GM12878 (cell line): ENCODE data around the gene UVSSA. TPM values are rescaled to one million over a fixed set of nuclear protein-coding genes. Genes with fewer than 3 reads are reported as not detected.

Source experiments
- ATAC-seq: fragments of 200-7000 bp; cut with Tn5 transposase; 3 replicates; pipeline ENCODE4 v1.9.1; 2020; ENCODE audit warnings: mild to moderate bottlenecking, moderate library complexity
- BruUV-seq: library from RNA; stranded (reverse); fragments of 400-500 nt; replicated peaks from 2 replicates; lab custom pipeline; 2021; lab: Mats Ljungman, UMichigan
- CTCF ChIA-PET: fragments of 300-600 bp; sonication (Branson Sonifier 250); formaldehyde crosslinking; extraction: SDS; loops from one replicate; lab custom pipeline; 2021; ENCODE audit warnings: inconsistent platforms; lab: Yijun Ruan, JAX
- POLR2A ChIA-PET: fragments of 350-600 bp; formaldehyde crosslinking; extraction: SDS; loops from one replicate; lab custom pipeline; 2021; ENCODE audit warnings: inconsistent platforms; lab: Charles Lee
- RAD21 ChIA-PET: fragments of 300-600 bp; sonication (Branson Sonifier 250); formaldehyde crosslinking; loops from one replicate; lab custom pipeline; 2023; ENCODE audit warnings: antibody characterized with exemption; ENCODE audit not compliant: unreplicated experiment; lab: Charles Lee
- SMC1A ChIA-PET: fragments of 300-600 bp; sonication (Branson Sonifier 250); formaldehyde crosslinking; loops from one replicate; lab custom pipeline; 2023; ENCODE audit not compliant: unreplicated experiment, uncharacterized antibody; lab: Charles Lee
- DNase-seq: peaks from one replicate; pipeline ENCODE4 v3.0.0-alpha.2; 2011; ENCODE audit warnings: low read depth, low spot score
- FAIRE-seq: peaks from 3 replicates; lab custom pipeline; 2011; peaks lifted over from hg19 to GRCh38; lab: Jason Lieb, UNC
- H2AFZ ChIP-seq: 2 replicates; pipeline ENCODE4 v1.6.0; 2011; ENCODE audit warnings: low read depth, low read length, control low read depth; ENCODE audit not compliant: control insufficient read depth
- H3K27ac ChIP-seq: 2 replicates; pipeline ENCODE4 v1.5.1; 2011; ENCODE audit warnings: control low read depth; ENCODE audit not compliant: control insufficient read depth, insufficient read depth
- H3K27me3 ChIP-seq, 2 experiments: replicated peaks in 1 of 2; 2 replicates each; pipeline versions ENCODE4 v1.6.0 to v1.6.1; 2011; ENCODE audit warnings: low read length in 1 of 2; ENCODE audit not compliant: control insufficient read depth in 2 of 2, insufficient read depth in 2 of 2
- H3K36me3 ChIP-seq, 2 experiments: 2 replicates each; pipeline ENCODE4 v1.5.1; 2011; ENCODE audit warnings: low read length in 1 of 2; ENCODE audit not compliant: control insufficient read depth in 2 of 2, insufficient read depth in 2 of 2
- H3K4me1 ChIP-seq: 2 replicates; pipeline ENCODE4 v1.6.1; 2011; ENCODE audit warnings: mild to moderate bottlenecking, low read length, moderate library complexity, mixed read lengths; ENCODE audit not compliant: control insufficient read depth, insufficient read depth
- H3K4me2 ChIP-seq: 2 replicates; pipeline ENCODE4 v1.6.0; 2011; ENCODE audit warnings: control low read depth; ENCODE audit not compliant: control insufficient read depth, insufficient read depth
- H3K4me3 ChIP-seq: fragments of 200-600 bp; sonication (generic); 2 replicates; pipeline ENCODE4 v1.5.1; 2016
- H3K79me2 ChIP-seq: 2 replicates; pipeline ENCODE4 v1.6.0; 2011; ENCODE audit warnings: low read length; ENCODE audit not compliant: control insufficient read depth, insufficient read depth
- H3K9ac ChIP-seq: 2 replicates; pipeline ENCODE4 v1.8.0; 2011; ENCODE audit warnings: low read length, control low read depth, mixed read lengths; ENCODE audit not compliant: control insufficient read depth, insufficient read depth
- H3K9me3 ChIP-seq: replicated peaks from 3 replicates; pipeline ENCODE4 v1.5.1; 2011; ENCODE audit warnings: mild to moderate bottlenecking, low read length; ENCODE audit not compliant: control insufficient read depth, insufficient read depth
- H4K20me1 ChIP-seq: 2 replicates; pipeline ENCODE4 v1.6.0; 2011; ENCODE audit not compliant: control insufficient read depth, insufficient read depth
- BHLHE40 ChIP-seq, 2 experiments: fragments of 450-650 bp in 1 of 2; IDR thresholded peaks; 2 replicates each; pipeline ENCODE4 v1.6.1; 2011 to 2017; ENCODE audit warnings: low read depth in 2 of 2, borderline replicate concordance in 1 of 2, improper control_type of control experiment in 1 of 2, low read length in 1 of 2, mild to moderate bottlenecking in 1 of 2
- BRCA1 ChIP-seq: IDR thresholded peaks from 2 replicates; pipeline ENCODE4 v1.6.1; 2011; ENCODE audit warnings: low read depth, low read length, improper control_type of control experiment
- CHD4 ChIP-seq: fragments of 200-600 bp; sonication (generic); IDR thresholded peaks from 2 replicates; pipeline ENCODE4 v1.6.1; 2016; ENCODE audit warnings: mild to moderate bottlenecking
- KAT2A ChIP-seq: conservative IDR thresholded peaks from 2 replicates; pipeline ENCODE4 v1.6.1; 2011; ENCODE audit warnings: low read depth, low read length; ENCODE audit not compliant: control insufficient read depth
- MEF2B ChIP-seq: fragments of 450-650 bp; IDR thresholded peaks from 2 replicates; pipeline ENCODE4 v1.6.1; 2018; ENCODE audit warnings: mild to moderate bottlenecking, moderate library complexity; ENCODE audit not compliant: partially characterized antibody, poor library complexity, severe bottlenecking
- NR2C1 ChIP-seq: fragments of 450-650 bp; IDR thresholded peaks from 2 replicates; pipeline ENCODE4 v1.6.1; 2017; ENCODE audit warnings: antibody characterized with exemption, mild to moderate bottlenecking, moderate library complexity
- NRF1 ChIP-seq: conservative IDR thresholded peaks from 2 replicates; pipeline ENCODE4 v1.6.1; 2011; ENCODE audit warnings: mild to moderate bottlenecking, low read depth, low read length, improper control_type of control experiment
- POU2F2 ChIP-seq: IDR thresholded peaks from 3 replicates; pipeline ENCODE4 v1.6.1; 2011; ENCODE audit warnings: low read depth, mild to moderate bottlenecking, low read length, borderline replicate concordance
- RELA ChIP-seq: fragments of 450-650 bp; IDR thresholded peaks from 2 replicates; pipeline ENCODE4 v1.8.0; 2014; ENCODE audit warnings: borderline replicate concordance; ENCODE audit not compliant: partially characterized antibody
- SMAD1 ChIP-seq: fragments of 450-650 bp; IDR thresholded peaks from 2 replicates; pipeline ENCODE4 v1.6.1; 2018; ENCODE audit warnings: mild to moderate bottlenecking, low read depth; ENCODE audit not compliant: partially characterized antibody
- WGBS: methylation state at CpG from one replicate; pipeline ENCODE4 v1.1.6; 2016; ENCODE audit warnings: low lambda C conversion rate; ENCODE audit not compliant: insufficient replicate concordance, insufficient coverage; ENCODE audit errors: missing lambda C conversion rate; 5-methylcytosine and 5-hydroxymethylcytosine counted together
- in situ Hi-C: fragments of 300-500 bp; cut with MboI; formaldehyde crosslinking; loops from 9 replicates; pipeline ENCODE4 v1.14.3; 2018; ENCODE audit warnings: mixed read lengths
- intact Hi-C: fragments of 100-400 bp; cut with micrococcal nuclease; formaldehyde crosslinking; loops from one replicate; pipeline ENCODE4 v1.14.2; 2022; ENCODE audit not compliant: unreplicated experiment
- polyA plus RNA-seq, 11 experiments: library from polyadenylated mRNA; depleted of rRNA in 4 of 11; unstranded in 6 of 11; stranded (reverse) in 5 of 11; fragments of >200 nt; fragmentation: Nextera tagmentation in 4 of 11; fragmentation: Illumina TruSeq in 1 of 11; extraction: Ambion mirVana in 4 of 11; extraction: Trizol in 1 of 11; gene quantifications; 1 replicate in 1 of 11; 2 replicates in 10 of 11; pipeline versions ENCODE4 v1.2.1 to v1.2.3, GENCODE V29; 2011 to 2016; ENCODE audit warnings: inconsistent platforms in 2 of 11, missing spikeins in 2 of 11, low read depth in 1 of 11
- total RNA-seq, 4 experiments: library from RNA; depleted of rRNA in 3 of 4; stranded (reverse); fragments of >200 nt in 3 of 4; fragmentation: Illumina TruSeq in 1 of 4; extraction: Trizol in 1 of 4; gene quantifications; 2 replicates each; pipeline versions ENCODE4 v1.2.1 to v1.2.3, GENCODE V29; 2013 to 2021
- TF ChIP-seq, protein P1 (sequence below): fragments of 450-650 bp; IDR thresholded peaks from 2 replicates; pipeline ENCODE4 v1.6.1; 2017; ENCODE audit warnings: borderline replicate concordance
- TF ChIP-seq, protein P2 (sequence below): fragments of 450-650 bp; formaldehyde crosslinking; IDR thresholded peaks from 2 replicates; pipeline ENCODE4 v1.4.0; 2020; ENCODE audit warnings: mild to moderate bottlenecking, moderate library complexity
- TF ChIP-seq, protein P3 (sequence below): IDR thresholded peaks from 2 replicates; pipeline ENCODE4 v1.6.1; 2011; ENCODE audit warnings: borderline replicate concordance, low read depth, mild to moderate bottlenecking, moderate library complexity, low read length; ENCODE audit not compliant: insufficient read depth, poor library complexity, severe bottlenecking
- TF ChIP-seq, protein P4 (sequence below): fragments of 450-650 bp; conservative IDR thresholded peaks from 2 replicates; pipeline ENCODE4 v1.6.1; 2017; ENCODE audit warnings: mild to moderate bottlenecking, moderate library complexity

UVSSA gene
- total and polyA plus RNA-seq, 10 of the 15 experiments (the other 5 are each of a cell fraction or from before 2014, with no cell fraction given), result 0.34 to 16.8 (median 3.6) TPM

DNA sequence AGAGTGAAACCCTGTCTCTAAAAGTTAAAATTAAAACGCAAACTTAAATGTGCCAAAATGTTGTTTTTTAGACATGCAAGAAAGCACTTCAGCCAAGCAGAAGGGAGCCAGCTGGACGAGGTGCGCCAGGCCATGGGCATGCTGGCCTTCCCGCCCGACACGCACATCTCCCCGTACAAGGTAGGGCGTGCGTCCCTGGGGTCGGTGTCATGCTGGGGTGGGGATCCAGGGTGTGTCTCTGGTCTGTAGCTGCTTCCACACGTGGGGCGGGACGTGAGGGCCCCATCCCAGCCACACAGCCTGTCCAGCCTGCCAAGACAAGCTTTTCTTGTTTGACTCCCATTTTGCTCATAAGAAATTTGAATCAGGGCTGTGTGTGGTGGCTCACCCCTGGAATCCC is 14.3 kb upstream of the UVSSA start (continued):
- TF ChIP-seq SMAD1 (no peak), RELA (no peak), NRF1 (no peak), CHD4 (no peak)

DNA sequence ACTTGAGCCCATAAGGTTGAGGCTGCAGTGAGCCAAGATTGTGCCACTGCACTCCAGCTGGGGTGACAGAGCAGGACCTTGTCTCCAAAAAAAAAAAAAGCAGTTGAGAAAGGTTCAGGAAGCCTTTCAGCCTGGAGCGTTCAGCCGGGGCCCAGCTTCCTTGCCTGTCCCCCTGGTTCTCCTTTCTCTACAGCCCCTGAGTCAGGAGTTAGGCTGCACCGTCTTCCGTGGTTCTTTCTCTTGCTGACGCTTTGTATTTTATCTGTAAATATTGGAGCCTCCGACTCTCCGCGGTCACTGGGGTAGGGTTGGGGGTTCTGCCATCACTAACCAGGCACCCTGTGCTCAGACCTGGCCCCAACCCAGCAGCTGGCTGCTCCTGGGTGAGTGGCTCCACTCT is 13.8 kb upstream of the UVSSA start:
- no peak overlapping the region for H3K4me2 ChIP-seq
- ChIA-PET RAD21 (no interaction called here), POLR2A (no interaction called here), SMC1A (no interaction called here), CTCF (interaction anchor here (0.6 kb wide), 1 partner anchor 238 kb away, joined by 3 read pairs; no protein-coding TSS in a partner anchor)
- no TSS peak for BruUV-seq
- 95% methylated on average over 8 of the region's 8 CpGs for WGBS
- peaks cover 8 to 35% of the 10 kb centered on the region in 2 experiments for H3K36me3 ChIP-seq
- no peak overlapping the region for H2AFZ ChIP-seq
- no peaks in the 10 kb centered on the region for H4K20me1 ChIP-seq
- H3K4me3 ChIP-seq, result no peak overlapping the region
- DNase-seq (no peak), FAIRE-seq (no peak), ATAC-seq (no peak)
- in situ Hi-C loops, result no loop called here
- no peaks in the 10 kb centered on the region for H3K79me2 ChIP-seq
- no peaks in the 10 kb centered on the region for H3K9me3 ChIP-seq
- H3K4me1 ChIP-seq, result no peaks in the 10 kb centered on the region
- no peaks in the 10 kb centered on the region for H3K27me3 ChIP-seq
- H3K27ac ChIP-seq, result no peak overlapping the region
- no peak overlapping the region for H3K9ac ChIP-seq
- intact Hi-C loops, result no loop called here
- TF ChIP-seq BHLHE40 (IDR thresholded peaks at IDR 0.05; ENCODE audit: borderline replicate concordance in 1 of 2, low read depth in 2 of 2, low read length in 1 of 2) (no peak), KAT2A (no peak), NR2C1 (no peak), MEF2B (no peak), POU2F2 (no peak), BRCA1 (no peak)
- TF ChIP-seq, protein P1, sequence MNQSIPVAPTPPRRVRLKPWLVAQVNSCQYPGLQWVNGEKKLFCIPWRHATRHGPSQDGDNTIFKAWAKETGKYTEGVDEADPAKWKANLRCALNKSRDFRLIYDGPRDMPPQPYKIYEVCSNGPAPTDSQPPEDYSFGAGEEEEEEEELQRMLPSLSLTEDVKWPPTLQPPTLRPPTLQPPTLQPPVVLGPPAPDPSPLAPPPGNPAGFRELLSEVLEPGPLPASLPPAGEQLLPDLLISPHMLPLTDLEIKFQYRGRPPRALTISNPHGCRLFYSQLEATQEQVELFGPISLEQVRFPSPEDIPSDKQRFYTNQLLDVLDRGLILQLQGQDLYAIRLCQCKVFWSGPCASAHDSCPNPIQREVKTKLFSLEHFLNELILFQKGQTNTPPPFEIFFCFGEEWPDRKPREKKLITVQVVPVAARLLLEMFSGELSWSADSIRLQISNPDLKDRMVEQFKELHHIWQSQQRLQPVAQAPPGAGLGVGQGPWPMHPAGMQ, result no peak
- TF ChIP-seq, protein P2, sequence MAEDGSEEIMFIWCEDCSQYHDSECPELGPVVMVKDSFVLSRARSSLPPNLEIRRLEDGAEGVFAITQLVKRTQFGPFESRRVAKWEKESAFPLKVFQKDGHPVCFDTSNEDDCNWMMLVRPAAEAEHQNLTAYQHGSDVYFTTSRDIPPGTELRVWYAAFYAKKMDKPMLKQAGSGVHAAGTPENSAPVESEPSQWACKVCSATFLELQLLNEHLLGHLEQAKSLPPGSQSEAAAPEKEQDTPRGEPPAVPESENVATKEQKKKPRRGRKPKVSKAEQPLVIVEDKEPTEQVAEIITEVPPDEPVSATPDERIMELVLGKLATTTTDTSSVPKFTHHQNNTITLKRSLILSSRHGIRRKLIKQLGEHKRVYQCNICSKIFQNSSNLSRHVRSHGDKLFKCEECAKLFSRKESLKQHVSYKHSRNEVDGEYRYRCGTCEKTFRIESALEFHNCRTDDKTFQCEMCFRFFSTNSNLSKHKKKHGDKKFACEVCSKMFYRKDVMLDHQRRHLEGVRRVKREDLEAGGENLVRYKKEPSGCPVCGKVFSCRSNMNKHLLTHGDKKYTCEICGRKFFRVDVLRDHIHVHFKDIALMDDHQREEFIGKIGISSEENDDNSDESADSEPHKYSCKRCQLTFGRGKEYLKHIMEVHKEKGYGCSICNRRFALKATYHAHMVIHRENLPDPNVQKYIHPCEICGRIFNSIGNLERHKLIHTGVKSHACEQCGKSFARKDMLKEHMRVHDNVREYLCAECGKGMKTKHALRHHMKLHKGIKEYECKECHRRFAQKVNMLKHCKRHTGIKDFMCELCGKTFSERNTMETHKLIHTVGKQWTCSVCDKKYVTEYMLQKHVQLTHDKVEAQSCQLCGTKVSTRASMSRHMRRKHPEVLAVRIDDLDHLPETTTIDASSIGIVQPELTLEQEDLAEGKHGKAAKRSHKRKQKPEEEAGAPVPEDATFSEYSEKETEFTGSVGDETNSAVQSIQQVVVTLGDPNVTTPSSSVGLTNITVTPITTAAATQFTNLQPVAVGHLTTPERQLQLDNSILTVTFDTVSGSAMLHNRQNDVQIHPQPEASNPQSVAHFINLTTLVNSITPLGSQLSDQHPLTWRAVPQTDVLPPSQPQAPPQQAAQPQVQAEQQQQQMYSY, result no peak
- TF ChIP-seq, protein P3, sequence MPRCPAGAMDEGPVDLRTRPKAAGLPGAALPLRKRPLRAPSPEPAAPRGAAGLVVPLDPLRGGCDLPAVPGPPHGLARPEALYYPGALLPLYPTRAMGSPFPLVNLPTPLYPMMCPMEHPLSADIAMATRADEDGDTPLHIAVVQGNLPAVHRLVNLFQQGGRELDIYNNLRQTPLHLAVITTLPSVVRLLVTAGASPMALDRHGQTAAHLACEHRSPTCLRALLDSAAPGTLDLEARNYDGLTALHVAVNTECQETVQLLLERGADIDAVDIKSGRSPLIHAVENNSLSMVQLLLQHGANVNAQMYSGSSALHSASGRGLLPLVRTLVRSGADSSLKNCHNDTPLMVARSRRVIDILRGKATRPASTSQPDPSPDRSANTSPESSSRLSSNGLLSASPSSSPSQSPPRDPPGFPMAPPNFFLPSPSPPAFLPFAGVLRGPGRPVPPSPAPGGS, result no peak
- TF ChIP-seq, protein P4, sequence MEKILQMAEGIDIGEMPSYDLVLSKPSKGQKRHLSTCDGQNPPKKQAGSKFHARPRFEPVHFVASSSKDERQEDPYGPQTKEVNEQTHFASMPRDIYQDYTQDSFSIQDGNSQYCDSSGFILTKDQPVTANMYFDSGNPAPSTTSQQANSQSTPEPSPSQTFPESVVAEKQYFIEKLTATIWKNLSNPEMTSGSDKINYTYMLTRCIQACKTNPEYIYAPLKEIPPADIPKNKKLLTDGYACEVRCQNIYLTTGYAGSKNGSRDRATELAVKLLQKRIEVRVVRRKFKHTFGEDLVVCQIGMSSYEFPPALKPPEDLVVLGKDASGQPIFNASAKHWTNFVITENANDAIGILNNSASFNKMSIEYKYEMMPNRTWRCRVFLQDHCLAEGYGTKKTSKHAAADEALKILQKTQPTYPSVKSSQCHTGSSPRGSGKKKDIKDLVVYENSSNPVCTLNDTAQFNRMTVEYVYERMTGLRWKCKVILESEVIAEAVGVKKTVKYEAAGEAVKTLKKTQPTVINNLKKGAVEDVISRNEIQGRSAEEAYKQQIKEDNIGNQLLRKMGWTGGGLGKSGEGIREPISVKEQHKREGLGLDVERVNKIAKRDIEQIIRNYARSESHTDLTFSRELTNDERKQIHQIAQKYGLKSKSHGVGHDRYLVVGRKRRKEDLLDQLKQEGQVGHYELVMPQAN, result no peak
